ENCODE measurements around the gene KRTAP1-4.
"Not testable (repeated sequence)": the region's sequence is repeated elsewhere in the genome, so short reads cannot be mapped to it uniquely, and the experiment has no call there.

The KRTAP1-4 gene, protein sequence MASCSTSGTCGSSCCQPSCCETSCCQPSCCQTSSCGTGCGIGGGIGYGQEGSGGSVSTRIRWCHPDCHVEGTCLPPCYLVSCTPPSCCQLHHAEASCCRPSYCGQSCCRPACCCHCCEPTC

DNA sequence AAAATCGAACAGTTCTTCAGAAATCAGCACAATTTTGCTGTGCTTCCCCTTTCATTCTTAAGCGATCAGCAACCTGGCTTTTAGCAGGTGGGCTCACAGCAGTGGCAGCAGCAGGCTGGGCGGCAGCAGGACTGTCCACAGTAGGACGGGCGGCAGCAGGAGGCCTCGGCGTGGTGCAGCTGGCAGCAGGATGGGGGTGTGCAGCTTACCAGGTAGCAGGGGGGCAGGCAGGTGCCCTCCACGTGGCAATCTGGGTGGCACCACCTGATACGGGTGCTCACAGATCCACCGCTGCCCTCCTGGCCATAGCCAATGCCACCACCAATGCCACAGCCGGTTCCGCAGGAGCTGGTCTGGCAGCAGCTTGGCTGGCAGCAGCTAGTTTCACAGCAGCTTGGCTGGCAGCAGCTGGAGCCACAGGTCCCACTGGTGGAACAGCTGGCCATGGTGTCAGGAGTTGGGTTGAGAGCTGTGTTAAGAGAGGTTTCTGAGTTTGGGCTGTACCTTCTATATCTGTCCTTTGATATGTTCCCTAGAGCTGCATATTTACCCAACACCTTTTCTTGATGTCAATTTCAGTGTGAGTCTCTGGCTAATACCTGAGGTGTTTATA, at the start of gene KRTAP1-4:
KRTAP1-4 (minus strand) TSS at position 563 of the 613 bp plus-strand sequence; CDS start at position 446, 117 bp downstream.
- DNase-seq (ENCODE audit: low spot score), result no peak

DNA sequence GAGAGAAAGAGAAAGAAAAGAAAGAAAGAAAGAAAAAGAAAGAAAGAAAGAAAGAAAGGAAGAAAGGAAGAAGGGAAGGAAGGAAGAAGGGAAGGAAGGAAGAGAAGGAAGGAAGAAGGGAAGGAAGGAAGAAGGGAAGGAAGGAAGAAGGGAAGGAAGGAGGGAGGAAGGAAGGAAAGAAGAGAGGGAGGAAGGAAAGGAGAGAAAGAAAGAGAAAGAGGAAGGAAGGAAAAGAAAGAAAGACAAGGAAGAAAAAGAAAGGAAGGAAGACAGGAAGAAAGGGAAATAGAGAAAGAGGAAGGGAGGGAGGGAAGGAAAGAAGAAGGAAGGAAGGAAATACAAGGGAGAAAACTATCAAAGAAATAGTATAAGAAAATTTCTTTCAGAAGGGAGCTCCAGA, 46.8 kb upstream of the KRTAP1-4 start:
- no peak for DNase-seq (ENCODE audit: low spot score)

DNA sequence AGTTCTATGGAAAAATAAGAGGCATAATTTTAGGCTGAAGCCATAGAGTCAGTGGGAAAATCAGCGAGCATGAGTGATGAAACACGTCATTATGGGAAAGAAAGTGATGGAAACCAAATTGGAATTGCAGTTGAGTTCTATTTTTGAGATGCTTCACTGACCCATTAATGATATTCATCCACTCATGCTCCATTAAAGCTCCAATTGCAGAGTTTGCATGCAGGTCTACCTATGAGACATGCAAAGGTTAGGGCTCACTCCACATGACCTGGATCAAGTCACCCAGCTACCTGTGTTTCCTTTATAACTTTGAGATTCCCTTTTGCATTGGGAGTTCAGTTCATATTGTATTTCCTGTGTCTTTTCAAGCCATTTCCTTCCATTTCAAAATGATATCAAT, 43.7 kb upstream of the KRTAP1-4 start:
- DNase-seq (ENCODE audit: low spot score), result no peak

DNA sequence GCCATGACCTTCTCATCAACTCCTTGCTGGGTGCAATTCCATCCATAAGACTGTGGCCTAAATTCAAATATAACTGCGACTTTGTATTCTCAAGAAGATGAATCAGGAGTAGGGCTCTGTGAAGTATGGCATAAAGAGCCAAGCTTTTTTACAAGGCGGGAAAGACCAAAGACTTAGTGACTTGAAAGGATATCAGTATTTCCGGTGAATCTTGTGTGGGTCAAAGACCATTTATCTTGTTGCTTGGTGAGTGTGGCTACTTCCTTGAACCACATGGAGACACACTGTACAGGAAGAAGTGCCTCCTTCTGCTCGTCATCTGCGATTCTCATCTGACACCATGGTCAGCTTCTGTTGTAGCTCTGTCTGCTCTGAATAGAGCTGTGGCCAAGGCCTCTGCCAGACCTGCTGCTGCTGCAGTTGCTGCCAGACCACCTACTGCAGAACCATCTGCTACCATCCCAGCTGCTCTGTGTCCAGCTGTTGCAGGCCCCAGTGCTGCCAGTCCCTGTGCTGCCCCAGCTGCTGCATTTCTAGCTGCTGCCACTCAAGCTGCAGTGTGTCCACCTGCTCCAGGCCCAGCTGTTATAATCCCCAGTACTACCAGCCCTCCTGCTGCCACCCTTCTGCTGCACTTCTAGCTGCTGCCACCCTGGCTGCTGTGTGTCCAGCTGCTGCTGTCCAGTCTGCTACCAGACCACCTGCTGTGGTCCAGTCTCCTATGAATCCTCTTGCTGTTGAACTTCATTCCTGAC, 41.8 kb upstream of the KRTAP1-4 start:
- no peak for DNase-seq (ENCODE audit: low spot score)

DNA sequence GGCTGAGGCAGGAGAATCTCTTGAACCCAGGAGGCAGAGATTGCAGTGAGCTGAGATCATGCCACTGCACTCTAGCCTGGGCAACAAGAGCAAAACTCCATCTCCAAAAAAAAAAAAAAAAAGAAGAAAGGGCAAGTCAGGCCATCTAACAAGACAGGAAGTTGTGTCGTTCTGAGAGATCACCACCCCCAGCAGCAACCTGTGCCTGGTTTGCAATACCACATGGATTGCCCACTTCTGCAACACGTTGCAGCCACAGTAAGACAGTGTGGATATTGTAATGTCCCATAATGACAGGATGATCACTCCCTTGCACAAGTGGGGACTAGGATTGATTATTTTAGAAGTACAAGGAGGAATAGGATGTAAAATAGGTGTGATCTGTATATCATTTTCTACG, 39.0 kb upstream of the KRTAP1-4 start:
- no peak for DNase-seq (ENCODE audit: low spot score)

DNA sequence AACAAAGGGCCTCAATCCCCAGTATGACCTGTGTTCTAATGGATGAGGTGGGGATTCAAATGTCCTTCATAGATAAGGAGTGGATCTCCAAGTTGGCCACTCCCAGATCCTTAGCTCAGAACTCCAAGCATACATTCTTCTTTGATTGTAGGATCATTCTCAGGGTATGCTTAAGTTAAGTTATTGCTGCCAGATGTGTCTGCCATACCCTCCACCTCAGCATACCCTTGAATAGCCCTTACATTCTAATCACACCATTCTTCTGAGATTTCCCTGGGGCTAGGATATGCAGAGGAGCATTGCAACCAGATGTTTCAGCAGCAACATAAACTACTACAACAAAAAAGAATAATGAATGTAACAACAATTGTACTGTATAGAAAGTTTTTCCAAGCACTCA, 37.3 kb upstream of the KRTAP1-4 start:
- DNase-seq (ENCODE audit: low spot score), result no peak

DNA sequence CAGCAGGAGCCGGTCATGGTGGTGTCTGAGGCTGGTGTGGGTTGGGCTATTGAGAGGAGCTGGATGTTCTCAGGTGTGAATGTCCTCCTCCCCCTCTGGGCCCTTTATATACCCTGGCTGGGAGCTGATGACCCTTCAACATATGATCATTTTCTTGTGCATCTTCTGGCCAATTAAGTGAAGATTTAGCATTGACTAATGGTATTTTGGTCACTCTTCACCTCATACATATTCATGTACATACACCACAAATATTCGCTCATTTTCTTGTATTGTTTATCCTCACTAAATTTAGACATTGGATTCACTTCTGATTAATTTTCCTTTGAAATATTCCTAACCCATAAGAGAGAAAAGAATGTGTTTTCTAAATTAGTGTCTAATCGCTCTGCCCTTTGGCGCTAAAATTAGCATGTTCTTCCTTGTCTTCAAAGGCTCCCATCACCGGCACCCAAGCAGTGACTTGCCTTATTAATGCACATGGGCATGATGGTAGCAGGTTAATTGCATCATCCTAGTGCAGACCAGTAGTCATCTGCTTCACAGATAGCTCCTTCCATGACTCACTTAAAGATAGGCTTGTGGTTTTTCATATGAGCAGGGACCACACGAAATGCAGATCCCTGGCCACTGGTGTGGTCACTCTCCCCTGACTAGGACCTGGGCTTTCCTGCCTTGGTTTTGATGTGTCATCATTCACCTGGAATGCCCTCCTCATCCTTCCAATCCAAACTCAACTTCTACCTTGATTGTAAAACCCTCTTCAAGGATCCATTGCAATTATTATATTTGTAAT, 36.0 kb upstream of the KRTAP1-4 start, which contains the start of gene KRTAP2-4:
KRTAP2-4 (minus strand) TSS at position 51 of the 796 bp plus-strand sequence; CDS start at position 17, 34 bp downstream.
- DNase-seq (ENCODE audit: low spot score), result no peak

DNA sequence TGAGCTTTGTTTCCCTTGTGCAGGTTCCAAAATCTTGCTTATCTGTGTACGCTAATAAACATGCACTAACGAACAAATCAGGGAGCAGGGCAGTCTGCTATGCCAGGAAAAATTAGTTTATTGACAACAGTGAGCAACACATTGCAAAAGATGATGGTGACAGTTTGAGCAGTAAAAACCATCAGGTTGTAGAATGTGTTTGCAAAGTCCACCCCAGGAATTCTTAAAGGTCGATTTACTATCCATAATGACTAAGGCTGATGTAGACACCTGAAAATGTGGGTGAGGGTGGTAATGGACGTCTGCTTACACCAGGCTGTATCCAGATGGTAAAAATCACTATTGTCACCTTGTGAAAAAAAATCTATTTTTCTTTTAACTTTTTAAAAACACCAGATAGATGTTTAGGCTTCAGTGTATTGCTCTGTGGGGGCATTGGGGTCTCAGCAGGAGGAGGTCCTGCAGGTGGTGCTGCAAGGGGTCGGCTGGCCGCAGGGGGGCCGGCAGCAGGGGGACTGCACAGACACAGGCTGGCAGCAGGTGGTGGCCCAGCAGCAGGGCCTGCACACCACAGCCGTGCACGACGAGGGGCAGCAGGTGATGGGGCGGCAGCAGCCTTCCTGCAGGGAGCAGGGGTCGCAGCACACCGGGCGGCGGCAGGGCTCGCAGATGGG, 35.2 kb upstream of the KRTAP1-4 start:
- not testable (repeated sequence) for DNase-seq (ENCODE audit: low spot score)

DNA sequence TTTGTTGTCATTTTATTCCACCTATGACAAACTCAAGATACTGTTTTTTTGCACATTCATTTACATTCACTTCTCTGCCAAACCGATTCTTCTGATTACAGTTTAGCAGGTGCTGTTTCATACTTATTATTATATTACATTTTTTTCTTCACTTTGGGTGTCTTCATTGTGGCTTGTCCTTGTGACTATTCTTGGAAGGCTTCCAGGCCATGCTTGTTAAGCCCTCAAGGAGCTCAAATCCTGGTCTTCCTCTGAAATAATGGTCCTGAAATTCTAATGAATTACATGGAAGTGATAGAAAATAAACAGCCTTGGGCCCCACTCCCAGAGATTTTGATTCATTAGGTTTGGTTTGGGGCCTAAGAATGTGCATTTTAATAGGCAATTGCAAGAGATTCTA, 34.3 kb upstream of the KRTAP1-4 start:
- no peak for DNase-seq (ENCODE audit: low spot score)

DNA sequence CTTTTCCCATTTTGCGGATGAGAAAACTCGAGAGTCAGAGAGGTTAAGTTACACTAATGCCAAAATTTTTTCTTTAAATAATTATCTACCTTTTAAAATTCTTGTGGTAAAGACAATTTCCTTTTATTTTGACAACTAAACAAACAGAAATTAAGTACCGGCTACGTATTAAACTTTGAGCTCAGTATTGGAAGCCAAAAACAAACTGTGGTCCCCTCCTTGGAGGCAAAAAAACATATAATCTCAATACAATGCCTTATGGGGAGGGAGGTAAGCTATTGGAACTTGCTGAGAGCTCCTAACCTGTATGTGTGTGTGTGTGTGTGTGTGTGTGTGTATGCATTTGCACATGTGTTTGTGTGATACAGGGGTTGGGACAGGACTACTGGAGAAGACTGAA, 33.5 kb upstream of the KRTAP1-4 start:
- DNase-seq (ENCODE audit: low spot score), result no peak

DNA sequence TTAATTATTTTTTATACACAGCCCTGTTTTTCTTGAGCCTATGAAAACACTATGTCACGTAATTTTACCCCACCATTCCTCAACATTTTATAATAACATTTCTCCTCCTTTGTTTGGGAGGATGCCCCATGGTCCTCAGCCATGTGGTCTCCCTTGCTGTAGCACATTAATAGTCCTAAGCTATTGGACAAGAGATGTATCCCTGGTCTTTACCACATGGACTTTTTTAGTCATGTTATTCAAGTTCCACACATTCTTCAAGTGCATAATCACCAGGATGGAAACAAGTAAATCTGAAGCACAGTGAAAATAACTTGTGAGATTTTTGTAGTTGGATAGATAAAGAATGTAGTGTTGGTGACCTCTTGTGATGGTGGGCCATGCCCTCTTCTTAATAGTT, 32.0 kb upstream of the KRTAP1-4 start:
- no peak for DNase-seq (ENCODE audit: low spot score)

DNA sequence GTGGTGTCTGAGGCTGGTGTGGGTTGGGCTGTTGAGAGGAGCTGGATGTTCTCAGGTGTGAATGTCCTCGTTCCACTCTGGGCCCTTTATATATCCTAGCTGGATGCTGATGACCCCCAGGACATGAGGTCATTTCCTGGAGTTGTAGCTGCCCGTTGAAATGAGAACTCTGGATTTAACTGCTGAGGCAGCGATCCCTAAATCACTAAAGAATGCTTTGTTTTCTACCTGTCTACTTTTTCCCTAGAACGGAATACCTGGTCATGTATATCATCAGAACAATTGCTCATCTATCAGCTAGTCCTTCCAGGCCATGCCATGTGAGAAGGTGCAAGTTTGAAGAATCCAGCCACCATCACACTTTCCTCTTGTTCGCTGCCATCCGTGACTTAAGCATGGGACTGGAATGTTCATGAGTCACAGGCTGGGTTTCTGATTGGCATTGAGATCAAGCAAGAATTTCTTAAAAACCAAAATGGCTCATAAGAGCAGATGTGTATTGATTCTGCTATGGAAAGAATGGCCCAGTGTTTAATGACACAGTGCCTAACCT, 30.1 kb upstream of the KRTAP1-4 start, which contains the start of gene KRTAP2-3:
KRTAP2-3 (minus strand) TSS at position 63 of the 553 bp plus-strand sequence. CDS start 64 bp downstream, outside the sequence.
- no peak for DNase-seq (ENCODE audit: low spot score)

DNA sequence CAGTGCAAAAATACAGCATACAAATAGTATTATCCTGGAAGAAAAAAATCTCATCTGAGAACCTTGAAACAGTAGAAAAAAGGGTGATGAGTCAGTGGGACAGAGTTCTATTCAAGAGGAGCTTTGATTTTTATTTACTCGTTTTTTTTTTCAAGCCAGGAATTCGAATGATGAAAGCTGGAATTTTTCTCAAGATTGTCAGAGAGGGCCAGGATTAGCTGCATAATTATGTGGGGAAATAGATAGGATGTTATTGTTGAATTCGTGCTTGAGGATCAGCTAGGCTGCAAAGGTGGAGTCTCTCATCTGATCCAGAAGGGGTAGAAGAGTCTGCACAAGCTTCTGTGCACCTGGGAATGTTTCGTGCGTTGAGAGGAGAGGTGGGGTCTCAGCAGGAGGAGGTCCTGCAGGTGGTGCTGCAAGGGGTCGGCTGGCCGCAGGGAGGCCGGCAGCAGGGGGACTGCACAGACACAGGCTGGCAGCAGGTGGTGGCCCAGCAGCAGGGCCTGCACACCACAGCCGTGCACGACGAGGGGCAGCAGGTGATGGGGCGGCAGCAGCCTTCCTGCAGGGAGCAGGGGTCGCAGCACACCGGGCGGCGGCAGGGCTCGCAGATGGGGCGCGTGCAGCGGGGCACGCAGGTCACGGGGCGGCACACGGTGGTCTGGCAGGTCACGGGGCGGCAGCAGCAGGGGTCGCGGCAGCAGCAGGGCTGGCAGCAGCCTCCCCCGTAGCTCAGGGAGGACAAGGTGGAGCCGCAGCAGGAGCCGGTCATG, 29.5 kb upstream of the KRTAP1-4 start:
- DNase-seq (ENCODE audit: low spot score), result not testable (repeated sequence)

DNA sequence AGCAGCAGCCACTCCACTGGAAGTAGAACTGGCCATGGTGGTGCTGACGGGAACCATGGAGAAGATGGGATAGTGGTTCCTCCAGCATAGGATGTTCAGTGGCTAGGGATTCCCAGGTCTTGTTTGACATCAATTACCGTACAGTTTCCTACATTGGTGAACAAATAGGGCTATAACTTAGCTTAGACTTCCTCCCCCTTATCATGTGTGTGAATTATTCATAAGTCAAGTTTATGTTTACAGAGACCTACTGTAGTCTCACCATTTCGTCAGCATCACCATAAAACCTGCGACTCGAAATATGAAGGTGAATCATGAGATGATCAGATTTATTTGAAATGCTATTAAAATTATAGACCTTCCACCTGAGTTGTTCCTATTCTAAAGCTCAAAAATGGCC, 28.7 kb upstream of the KRTAP1-4 start:
- no peak for DNase-seq (ENCODE audit: low spot score)

DNA sequence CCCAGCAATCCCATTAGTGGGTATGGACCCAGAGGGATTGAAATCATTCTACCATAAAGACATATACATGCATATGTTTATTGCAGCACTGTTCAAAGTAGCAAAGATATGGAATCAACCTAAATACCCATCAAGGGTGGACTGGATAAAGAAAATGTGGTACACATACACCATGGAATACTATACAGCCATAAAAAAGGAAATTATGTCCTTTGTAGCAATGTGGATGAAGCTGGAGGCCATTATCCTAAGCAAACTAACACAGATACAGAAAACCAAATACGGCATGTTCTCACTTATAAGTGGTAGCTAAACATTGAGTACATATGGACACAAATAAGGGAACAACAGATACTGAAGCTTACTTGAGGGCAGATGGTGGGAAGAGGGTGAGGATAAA, 27.6 kb upstream of the KRTAP1-4 start:
- DNase-seq (ENCODE audit: low spot score), result no peak

DNA sequence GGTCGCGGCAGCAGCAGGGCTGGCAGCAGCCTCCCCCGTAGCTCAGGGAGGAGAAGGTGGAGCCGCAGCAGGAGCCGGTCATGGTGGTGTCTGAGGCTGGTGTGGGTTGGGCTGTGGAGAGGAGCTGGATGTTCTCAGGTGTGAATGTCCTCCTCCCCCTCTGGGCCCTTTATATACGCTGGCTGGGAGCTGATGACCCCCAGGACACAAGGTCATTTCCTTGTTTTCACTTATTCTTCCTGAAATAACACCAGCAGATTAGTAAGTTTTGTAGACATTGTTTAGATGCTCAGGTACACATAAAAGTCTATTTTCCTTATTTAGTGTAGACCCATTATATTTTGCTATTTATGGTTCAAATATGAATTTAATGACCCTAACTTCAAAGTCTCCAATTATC, 25.1 kb upstream of the KRTAP1-4 start, which contains the start of gene KRTAP2-2:
KRTAP2-2 (minus strand) TSS at position 101 of the 400 bp plus-strand sequence; CDS start at position 82, 19 bp downstream.
- DNase-seq (ENCODE audit: low spot score), result not testable (repeated sequence)

DNA sequence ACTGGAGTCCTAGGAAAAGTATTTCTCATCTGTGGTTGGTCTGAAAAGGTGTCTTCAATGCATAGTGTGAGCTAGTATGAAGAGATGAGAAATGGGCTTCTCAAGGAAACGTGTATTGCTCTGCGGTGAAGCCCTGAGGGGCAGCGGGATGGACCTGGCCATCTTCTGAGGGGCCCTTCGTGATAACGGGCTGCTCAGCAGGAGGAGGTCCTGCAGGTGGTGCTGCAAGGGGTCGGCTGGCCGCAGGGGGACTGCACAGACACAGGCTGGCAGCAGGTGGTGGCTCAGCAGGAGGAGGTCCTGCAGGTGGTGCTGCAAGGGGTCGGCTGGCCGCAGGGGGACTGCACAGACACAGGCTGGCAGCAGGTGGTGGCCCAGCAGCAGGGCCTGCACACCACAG, 24.6 kb upstream of the KRTAP1-4 start:
- DNase-seq (ENCODE audit: low spot score), result not testable (repeated sequence)

DNA sequence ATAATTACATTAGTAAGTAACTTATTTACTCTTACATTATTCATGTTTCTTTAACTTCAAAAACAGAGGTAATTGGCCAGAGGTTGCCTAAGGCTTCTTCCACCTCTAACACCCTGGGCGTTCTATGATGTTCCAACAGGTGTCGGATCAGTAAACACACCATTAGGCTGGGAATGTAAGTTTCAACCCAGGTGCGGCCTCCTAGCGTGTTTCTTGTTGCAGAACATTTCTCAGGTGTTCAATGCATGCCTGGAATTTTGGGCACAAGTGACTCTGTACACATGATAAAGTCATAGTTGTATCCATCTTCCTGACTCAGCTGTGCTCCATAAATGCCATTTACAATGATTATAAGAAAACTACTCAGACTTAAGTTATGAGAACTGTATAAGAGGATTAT, 24.0 kb upstream of the KRTAP1-4 start:
- no peak for DNase-seq (ENCODE audit: low spot score)

DNA sequence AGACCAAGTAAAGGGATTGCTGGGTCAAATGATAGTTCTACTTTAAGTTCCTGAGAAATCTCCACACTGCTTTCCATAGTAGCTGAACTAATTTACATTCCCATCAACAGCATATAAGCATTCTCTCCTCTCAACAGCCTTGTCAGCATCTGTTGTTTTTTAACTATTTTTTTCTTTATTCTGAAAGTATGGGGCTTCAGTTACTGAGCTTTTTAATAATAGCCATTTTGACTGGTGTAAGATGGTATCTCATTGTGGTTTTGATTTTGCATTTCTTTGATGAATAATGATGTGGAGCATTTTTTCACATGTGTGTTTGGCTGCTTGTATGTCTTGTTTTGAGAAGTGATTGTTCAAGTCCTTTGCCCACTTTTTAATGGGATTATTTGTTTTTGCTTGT, 22.6 kb upstream of the KRTAP1-4 start:
- no peak for DNase-seq (ENCODE audit: low spot score)

DNA sequence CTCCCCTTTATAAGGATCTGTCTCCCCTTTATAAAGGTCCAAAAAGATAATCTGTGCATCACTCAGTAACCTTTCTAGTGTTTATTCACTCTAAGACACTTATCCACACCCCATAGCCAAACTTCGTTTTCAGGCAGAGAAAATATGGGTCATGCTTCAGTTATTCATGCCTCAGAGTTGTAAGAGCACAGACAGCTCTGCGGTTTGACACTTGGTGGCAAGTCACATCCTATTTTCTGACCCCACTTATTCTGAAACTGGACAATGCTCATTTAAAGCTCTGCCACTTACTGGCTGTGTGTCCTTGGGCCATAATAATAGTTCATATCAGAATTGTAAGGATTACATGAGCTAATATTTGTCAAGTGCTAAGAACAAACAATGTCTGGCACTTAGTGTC, 19.1 kb upstream of the KRTAP1-4 start:
- no peak for DNase-seq (ENCODE audit: low spot score)

DNA sequence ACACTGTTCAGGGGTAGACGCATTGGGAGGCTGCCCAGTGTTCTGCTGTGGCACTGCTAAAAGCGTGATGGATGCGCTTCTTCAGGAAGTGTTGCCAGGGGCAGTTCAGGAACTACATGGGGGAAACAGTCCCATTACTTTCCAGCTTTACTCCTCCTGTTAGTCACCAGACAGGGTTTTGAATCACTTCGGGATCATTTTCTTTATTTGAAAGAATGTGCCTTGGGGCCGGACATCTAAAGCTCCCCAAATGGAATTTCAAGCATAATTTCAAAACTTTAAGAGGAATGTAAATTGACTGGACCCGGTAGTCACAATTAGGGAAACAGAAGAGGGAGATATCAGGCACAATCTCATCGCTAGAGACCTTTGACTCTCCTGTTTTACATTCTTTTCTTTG, 18.4 kb upstream of the KRTAP1-4 start:
- no peak for DNase-seq (ENCODE audit: low spot score)

Measured in Ammon's horn (tissue), 1 donor.